NB4 (cell line): ENCODE measurements around the gene ZBTB3.
"Not testable (repeated sequence)": the region's sequence is repeated elsewhere in the genome, so short reads cannot be mapped to it uniquely, and the experiment has no call there.

Source experiments
- DNase-seq: peaks from one replicate; pipeline ENCODE4 v3.0.0; 2010; ENCODE audit warnings: low read depth
- H3K4me3 ChIP-seq: one replicate; pipeline ENCODE4 v1.5.1; 2011; ENCODE audit warnings: mild to moderate bottlenecking, low read depth, low read length, moderate library complexity
- MYC ChIP-seq: IDR thresholded peaks from 2 replicates; pipeline ENCODE4 v1.6.1; 2011; ENCODE audit warnings: low read depth, low read length
- POLR2A ChIP-seq: IDR thresholded peaks from 2 replicates; pipeline ENCODE4 v1.6.1; 2011; ENCODE audit warnings: mild to moderate bottlenecking; ENCODE audit not compliant: insufficient read length; ENCODE audit errors: extremely low read depth
- TF ChIP-seq, protein P1 (sequence below): IDR thresholded peaks from 2 replicates; pipeline ENCODE4 v1.6.1; 2011; ENCODE audit warnings: low read depth, low read length
- TF ChIP-seq, protein P2 (sequence below): IDR thresholded peaks from one replicate; pipeline ENCODE4 v1.5.1; 2012; ENCODE audit warnings: low read depth, low read length

ZBTB3 gene

DNA sequence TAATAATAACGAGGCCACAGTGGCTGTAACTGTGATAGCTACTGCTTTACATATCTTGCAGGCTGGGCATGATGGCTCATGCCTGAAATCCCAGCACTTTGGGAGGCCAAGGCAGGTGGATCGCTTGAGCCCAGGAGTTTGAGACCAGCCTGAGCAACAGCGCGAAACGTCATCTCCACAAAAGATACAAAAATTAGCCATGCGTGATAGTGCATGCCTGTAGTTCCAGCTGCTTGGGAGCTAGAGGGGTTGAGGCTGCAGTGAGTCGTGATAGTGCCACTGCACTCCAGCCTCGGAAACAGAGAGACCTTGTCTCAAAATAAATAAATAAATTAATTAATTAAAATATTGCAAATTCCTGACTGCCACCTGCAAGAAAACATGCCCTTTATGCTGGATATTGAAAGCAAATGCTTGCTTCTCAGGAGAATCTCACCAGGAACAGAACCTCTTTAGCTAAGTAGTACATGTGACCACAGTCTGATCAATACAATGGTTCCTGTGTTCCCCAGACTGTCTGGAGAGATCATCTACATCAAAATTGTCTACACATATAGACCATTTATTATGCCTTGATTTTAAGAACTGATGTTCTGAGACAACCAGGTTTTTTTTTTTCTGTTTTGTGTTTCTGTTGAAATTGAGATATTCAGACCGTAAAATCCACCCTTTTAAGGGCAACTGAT is 6.3 kb downstream of the ZBTB3 start:
- TF ChIP-seq, protein P1, sequence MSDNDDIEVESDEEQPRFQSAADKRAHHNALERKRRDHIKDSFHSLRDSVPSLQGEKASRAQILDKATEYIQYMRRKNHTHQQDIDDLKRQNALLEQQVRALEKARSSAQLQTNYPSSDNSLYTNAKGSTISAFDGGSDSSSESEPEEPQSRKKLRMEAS: no peak
- TF ChIP-seq MYC (no peak), POLR2A (no peak)
- TF ChIP-seq, protein P2, sequence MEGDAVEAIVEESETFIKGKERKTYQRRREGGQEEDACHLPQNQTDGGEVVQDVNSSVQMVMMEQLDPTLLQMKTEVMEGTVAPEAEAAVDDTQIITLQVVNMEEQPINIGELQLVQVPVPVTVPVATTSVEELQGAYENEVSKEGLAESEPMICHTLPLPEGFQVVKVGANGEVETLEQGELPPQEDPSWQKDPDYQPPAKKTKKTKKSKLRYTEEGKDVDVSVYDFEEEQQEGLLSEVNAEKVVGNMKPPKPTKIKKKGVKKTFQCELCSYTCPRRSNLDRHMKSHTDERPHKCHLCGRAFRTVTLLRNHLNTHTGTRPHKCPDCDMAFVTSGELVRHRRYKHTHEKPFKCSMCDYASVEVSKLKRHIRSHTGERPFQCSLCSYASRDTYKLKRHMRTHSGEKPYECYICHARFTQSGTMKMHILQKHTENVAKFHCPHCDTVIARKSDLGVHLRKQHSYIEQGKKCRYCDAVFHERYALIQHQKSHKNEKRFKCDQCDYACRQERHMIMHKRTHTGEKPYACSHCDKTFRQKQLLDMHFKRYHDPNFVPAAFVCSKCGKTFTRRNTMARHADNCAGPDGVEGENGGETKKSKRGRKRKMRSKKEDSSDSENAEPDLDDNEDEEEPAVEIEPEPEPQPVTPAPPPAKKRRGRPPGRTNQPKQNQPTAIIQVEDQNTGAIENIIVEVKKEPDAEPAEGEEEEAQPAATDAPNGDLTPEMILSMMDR: no peak
- DNase-seq: no peak

DNA sequence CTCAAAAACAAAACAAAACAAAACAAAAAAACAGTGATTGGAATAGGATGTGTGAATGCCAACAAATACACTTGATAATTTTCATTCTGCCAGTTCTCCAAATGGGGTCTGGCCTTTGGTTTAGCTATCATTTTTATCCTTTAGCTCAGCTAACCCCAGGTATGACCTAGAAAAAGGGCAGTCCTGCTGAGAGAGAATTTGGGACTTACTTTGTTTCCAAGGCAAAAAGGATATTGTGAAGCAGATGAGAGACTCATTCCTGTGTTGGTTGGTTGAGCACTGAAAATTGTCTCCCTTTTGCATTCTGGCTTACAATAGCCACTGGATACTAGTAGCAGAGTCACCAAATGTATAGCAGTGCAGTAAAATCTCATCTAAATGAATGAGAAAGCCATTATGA is 16.8 kb downstream of the ZBTB3 start:
- TF ChIP-seq POLR2A: no peak
- TF ChIP-seq, protein P2: no peak
- TF ChIP-seq, protein P1: no peak
- TF ChIP-seq MYC: no peak
- H3K4me3 ChIP-seq: no peak overlapping the region
- DNase-seq: no peak

More for the DNA sequence above, 6.3 kb downstream of the ZBTB3 start:
- no peak overlapping the region for H3K4me3 ChIP-seq

DNA sequence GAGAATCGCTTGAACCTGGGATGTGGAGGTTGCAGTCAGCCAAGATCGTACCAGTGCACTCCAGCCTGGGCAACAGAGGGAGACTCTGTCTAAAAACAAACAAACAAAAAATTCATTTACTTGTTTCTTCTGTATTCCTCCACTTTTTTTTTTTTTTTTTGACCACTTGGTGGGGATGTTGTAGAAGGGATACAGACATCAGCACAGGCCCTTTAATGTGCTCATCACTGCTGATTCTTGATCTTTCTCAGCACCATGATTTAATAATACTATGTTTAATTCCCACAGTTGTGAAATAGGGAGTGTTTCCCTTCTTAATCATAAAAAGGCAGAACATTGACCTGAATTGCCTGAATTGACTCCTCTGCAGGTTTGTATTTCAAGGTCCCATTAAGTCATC is 21.1 kb downstream of the ZBTB3 start:
- DNase-seq: peak; percentile 59
- H3K4me3 ChIP-seq: no peak overlapping the region
- TF ChIP-seq, protein P2: no peak
- TF ChIP-seq MYC (no peak), POLR2A (no peak)
- TF ChIP-seq, protein P1: no peak

DNA sequence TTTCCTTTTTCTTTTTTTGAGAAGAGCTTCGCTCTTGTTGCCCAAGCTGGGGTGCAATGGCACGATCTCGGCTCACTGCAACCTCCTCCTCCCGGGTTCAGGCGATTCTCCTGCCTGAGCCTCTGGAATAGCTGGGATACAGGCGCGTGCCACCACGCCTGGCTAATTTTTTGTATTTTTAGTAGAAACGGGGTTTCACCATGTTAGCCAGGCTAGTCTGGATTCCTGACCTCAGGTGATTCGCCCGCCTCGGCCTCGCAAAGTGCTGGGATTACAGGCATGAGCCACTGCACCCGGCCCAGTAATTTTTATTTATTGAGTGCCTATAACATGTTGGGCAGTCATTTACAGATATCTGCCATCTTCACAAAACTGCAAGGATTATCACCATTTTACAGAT is 23.9 kb downstream of the ZBTB3 start:
- peak overlapping the region; percentile 98 for H3K4me3 ChIP-seq
- DNase-seq: not testable (repeated sequence)

DNA sequence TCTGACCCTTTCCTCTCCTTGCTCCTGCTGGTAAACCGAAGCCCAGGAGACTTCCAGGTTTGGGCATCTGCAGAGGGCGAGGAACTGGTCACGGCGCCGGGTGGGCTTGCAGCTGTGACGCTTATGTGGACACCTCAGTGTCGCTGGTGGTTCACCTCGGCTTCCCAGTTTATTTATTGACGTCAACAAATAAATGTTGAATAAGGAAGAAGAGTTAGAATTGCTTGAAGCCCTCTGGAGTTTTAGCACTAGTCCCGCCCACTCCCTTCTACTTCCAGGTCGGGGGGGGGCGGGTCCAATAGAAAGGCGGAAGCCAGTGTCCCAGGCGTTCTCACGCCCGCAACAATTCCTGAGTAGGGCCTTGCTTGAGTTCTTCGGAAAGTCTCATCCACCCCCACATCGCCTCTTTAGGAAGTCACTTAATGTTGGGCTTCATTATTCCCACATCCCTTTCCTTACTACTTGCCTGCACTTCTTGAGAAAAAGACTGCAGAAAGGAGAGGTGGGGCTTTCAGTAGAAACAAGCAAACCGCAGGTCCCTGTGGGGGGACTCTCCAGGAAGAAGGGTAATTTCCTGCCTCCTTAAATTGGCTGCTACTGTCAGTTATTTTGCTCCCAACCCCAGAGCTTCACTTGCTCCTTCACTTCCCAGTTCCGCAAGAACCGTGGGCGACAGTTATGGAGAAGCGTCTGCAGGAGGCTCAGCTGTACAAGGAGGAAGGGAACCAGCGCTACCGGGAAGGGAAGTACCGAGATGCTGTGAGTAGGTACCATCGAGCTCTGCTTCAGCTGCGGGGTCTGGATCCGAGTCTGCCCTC is 25.6 kb downstream of the ZBTB3 start, which contains the start of gene TTC9C:
Gene TTC9C (plus strand): TSS at position 316 of the 818 bp plus-strand sequence. CDS start 363 bp downstream, at position 679.
- peak within 1 kb of the TSS; percentile 98 for H3K4me3 ChIP-seq
- peak; percentile 94 for DNase-seq
- TF ChIP-seq, protein P1: peak; percentile 9; the same call in 1 of the 2 replicates
- TF ChIP-seq MYC (no peak; the same call in 1 of the 2 replicates), POLR2A (peak; percentile 54)

DNA sequence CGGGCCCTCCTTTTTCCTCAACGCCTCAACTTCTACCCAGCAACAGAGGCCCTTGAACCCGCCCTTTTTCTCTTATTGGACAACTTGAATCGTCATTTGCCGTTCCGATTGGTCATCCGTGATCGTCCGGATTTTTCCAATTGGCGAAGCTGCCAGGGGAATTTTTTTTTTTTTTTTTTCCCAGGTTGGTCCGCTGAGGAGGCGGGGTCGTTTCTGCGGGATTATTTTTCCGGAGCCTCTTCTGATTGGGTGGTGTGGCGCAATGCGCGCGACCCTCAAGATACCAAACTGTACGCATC is 26.1 kb downstream of the ZBTB3 start:
- H3K4me3 ChIP-seq: peak overlapping the region; percentile 98
- peak; percentile 98 for DNase-seq
- no peak for TF ChIP-seq POLR2A
- no peak for TF ChIP-seq MYC
- TF ChIP-seq, protein P1: no peak
- TF ChIP-seq, protein P2: no peak
